Gastrocnemius medialis (tissue), 4 donors: ENCODE measurements around the gene LRRC3C.

Experiments used
- POLR2A ChIP-seq, 2 donors: fragments of 450-650 bp; IDR thresholded peaks; one replicate each; pipeline ENCODE4 v1.6.1; 2017; ENCODE audit warnings: antibody characterized with exemption in 2 of 2, mild to moderate bottlenecking in 2 of 2, moderate library complexity in 2 of 2
- TF ChIP-seq, protein P1 (sequence below), 5 experiments: fragments of 450-650 bp in 3 of 5; fragments of 200-600 bp in 2 of 5; sonication (generic) in 2 of 5; IDR thresholded peaks in 4 of 5; conservative IDR thresholded peaks in 1 of 5; 1 replicate in 4 of 5; 2 replicates in 1 of 5; pipeline ENCODE4 v1.5.1; 2016 to 2019; ENCODE audit warnings: antibody characterized with exemption in 5 of 5, mild to moderate bottlenecking in 3 of 5, moderate library complexity in 3 of 5

DNA sequence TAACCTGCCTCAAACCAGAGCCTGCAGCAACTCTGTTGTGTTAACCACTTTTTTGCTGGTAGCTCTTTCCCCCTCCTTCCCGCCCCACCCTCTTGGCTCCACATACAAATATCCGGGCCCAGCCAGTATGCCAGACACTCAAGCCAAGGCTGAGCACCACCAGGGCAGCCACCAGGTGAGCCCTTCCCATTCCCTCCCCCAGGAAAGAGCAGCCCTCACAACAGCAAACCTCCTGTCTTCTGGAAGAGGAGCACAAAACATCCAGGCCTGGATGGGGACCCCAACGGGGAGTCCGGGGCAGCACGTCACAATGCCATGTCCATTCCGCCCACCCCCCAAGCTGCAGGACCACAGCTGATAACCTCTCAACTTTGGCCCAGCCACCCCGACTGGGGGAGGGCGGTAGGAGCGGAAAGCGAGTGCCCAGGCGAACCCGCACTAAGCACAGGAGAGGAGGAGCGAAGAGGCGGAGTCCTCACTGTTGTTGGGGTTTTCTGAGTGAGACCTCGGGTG, 888 bp upstream of the LRRC3C start:
- TF ChIP-seq POLR2A (IDR thresholded peaks at IDR 0.05) = no peak
- TF ChIP-seq, protein P1, sequence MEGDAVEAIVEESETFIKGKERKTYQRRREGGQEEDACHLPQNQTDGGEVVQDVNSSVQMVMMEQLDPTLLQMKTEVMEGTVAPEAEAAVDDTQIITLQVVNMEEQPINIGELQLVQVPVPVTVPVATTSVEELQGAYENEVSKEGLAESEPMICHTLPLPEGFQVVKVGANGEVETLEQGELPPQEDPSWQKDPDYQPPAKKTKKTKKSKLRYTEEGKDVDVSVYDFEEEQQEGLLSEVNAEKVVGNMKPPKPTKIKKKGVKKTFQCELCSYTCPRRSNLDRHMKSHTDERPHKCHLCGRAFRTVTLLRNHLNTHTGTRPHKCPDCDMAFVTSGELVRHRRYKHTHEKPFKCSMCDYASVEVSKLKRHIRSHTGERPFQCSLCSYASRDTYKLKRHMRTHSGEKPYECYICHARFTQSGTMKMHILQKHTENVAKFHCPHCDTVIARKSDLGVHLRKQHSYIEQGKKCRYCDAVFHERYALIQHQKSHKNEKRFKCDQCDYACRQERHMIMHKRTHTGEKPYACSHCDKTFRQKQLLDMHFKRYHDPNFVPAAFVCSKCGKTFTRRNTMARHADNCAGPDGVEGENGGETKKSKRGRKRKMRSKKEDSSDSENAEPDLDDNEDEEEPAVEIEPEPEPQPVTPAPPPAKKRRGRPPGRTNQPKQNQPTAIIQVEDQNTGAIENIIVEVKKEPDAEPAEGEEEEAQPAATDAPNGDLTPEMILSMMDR (IDR thresholded peaks at IDR 0.05 in 4 of 5, conservative IDR thresholded peaks at IDR 0.05 in 1 of 5) = no peak
